HG03159 (cell line): ENCODE results near the gene ZMYM4.

Experiments used
- ATAC-seq: cut with Tn5 transposase; IDR thresholded peaks from one replicate; pipeline ENCODE4 v1.9.1; 2021; ENCODE audit warnings: mild to moderate bottlenecking, moderate library complexity; ENCODE audit not compliant: unreplicated experiment

The ZMYM4 gene

DNA sequence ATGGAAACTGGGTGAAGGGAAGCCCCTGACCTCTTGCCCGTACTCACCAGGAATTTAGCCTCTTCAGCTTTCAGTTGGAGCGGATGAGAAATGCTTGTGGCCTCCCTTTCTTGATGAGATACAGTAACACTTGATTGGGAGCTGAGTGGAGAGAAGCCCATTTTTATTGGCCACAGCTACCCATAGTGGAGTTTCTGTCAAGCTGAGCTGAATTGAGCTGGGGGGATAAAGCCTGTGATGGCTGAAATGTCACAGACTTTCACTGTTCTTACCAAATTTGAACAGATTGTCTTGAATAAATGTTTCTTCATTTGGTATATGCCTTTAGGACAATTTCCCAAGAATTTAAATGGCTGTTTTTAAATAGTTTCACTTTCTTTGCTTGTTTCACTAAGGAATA is 125.9 kb downstream of the ZMYM4 start:
- ATAC-seq = no peak

DNA sequence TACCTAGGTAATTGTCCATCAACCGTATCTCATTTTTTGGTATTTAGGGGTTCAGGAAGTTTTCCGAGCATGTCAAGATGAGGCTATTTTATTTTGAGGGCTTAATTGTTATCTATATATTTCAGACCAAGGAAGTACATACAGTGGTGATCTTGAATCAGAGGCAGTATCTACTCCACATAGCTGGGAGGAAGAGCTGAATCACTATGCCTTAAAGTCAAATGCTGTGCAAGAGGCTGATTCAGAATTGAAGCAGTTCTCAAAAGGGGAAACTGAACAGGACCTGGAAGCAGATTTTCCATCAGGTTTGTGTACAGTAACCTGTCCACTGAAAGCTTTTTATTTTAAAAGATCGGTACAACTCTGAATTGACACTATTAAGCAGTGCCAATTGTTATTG is 130.2 kb downstream of the ZMYM4 start:
- ATAC-seq = no peak

DNA sequence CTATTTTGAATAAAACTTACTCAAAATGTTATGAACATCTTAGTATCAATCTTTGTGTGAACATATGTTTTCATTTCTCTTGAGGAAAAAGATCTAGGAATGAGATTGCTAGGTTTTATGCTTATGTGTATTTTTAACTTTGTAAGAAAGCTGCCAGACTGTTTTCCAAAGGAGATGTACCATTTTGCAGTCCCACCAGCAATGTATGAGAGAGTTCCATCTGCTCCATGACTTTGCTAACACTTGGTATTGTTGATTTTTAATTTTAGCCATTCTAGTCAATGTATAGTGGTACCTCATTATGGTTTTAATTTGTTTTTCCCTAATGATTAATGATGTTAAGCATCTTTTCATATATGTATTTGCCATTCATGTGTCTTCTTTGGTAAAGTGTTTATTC is 132.5 kb downstream of the ZMYM4 start:
- no peak for ATAC-seq

DNA sequence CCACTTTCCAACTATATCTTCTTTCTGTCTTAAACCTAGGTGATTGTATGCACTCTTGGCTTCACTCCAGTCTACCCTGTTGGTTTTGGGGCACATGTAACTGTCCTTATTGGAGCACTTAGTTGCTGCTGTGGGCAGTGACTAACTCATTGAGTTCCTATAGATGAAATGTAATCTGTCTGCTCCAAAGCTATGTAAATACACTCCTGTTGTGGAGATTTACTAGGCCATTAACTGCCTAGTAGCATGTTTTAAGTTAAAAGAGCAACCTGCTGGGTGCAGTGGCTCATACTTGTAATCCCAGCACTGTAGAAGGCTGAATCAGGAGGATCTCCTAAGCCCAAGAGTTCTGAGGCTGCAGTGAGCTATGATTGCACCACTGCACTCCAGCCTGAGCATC is 137.6 kb downstream of the ZMYM4 start:
- ATAC-seq = no peak

DNA sequence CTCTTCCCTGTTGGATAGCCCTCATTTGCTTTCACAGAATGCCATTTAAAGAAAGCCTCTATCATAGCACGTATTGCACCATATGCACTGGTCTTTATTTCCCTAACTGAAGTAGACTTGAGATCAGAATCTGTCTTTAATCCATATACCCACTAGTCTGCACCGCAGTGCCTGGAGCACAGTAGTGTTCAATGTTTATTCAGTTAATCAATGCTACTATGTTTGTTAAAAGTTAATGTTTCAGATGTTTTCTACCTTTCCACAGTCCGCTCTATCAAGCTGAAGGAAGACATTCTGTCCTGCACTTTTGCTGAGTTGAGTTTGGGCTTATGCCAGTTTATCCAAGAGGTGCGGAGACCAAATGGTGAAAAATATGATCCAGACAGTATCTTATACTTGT is 139.2 kb downstream of the ZMYM4 start:
- no peak for ATAC-seq

DNA sequence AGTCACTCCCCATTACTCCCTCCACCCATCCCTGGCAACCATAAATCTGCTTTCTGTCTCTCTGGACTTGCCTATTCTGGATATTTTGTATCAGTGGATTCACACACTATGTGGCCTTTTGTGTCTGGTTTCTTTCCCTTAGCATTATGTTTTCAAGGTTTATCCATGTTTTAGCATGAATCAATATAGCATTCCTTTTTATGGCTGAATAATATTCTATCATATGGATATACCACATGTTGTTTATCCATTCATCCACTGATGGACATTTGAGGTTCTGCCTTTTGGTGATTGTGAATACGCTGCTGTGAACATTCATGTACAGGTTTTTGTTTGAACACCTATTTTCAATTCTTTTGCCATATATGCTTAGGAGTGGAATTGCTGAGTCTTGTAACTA is 140.4 kb downstream of the ZMYM4 start:
- no peak for ATAC-seq

DNA sequence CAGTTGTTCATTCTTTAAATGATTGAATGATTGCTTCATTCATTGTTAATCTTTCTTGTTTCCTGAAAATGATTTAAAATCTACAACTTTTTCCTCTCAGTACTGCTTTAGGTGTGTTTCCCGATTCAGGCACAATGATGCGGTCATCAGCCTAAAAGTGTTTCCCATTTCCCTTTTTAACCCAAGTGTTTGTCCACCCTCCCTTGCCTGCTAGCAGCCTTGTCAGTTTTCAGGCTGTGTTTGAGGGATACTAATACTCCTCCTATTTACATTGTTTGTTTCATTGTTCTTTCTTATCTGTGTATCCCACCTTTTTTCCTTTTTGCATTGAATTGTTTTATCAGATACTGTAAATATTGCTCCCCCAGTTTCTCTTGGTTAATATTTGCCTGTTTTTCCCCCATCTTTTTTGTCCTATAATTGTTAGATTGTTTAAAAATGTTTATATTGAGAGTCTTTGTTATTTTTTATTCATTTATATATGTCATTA is 157.6 kb downstream of the ZMYM4 start:
- no peak for ATAC-seq

DNA sequence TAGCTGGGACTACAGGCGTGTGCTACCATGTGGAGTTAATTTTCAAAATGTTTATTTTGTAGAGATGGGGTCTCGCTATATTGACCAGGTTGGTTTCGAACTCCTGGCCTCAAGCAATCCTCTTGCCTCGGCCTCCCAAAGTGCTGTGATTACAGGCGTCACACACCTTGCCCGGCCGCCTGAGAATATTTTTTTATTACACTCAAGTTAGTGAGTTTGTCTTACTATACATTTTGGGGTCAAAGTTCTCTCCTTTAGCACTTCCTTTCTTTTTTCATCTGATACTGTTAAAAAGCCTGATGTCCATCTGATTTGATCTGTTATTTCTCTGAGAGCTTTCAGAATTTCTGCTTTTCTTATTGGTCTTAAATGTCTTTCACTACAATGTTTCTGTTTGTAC is 159.9 kb downstream of the ZMYM4 start:
- ATAC-seq = no peak

DNA sequence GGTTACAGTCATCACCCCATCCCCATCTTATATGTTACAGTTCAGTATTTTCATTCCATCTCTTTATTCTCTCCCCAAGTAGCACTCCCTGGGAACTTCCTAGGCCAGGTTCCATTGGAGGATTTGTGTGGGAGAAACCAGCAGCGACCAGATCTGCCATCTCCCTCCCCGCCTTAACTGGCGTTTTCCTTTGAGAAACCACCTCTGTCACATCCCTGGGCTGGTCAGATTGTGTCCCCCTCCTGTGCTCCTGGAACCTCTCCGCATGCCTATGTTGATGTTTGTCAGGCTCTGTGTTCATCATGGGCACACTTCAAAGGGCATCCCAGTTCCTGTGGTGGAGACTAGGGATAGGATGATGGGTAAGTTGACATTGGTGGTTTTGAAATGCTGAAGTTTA is 162.3 kb downstream of the ZMYM4 start:
- ATAC-seq = no peak

DNA sequence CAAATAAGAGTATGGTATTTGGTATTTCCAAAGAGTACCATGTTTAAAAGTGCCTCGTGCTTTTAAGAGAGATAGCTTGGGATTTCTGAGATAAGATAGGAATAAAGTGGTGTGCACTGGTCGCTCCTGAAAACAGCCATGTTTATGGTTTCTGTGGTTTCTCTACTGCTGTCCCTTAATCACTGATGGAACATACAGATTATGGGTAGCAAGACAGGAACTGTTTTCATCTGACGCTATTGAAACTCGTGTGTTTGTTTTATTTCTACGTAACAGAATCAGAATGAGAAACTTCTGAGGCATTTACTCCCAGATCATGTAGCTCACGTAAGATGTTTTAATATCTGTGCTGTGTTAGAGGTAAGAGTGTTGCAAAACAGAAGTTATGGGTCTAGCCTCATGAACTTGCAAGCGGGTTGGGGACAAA is 162.7 kb downstream of the ZMYM4 start:
- ATAC-seq = no peak

DNA sequence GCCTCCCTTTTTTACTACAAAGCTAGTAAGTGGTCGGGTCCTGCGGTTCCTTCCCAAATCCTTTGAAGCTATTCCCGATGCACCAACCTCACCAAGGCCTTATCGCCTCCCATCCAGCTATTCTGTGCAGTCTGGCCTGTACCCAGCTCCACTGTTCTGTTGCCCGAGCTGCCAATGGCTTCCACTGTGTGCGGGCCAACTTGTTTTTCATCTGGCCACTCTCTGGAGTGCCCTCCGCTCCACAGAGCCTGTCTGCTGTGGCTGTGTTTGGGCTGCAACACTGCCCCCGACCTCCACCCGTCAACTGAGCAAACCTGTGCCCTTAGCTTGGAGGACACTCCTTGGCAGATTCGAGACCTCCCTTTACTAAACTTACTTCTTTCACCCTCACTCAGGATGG is 163.7 kb downstream of the ZMYM4 start:
- no peak for ATAC-seq

DNA sequence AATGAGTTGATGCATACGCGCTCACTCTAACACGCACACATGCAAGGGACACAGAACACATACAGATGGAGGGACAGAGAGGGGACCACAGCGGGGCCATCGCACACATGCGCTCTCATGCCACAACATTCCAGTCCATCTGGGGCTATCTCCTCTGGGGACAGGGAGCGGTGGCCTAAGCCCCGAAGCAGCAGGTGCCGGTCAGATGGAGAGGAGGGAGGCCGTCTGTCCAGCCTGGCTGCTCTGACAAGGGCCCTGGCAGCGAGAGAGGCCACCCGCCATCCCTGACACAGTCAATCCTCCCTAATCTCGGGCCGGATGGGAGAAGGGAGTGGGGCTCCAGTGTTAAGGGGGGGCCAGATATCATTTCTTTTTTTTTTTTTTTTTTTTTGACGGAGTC is 165.2 kb downstream of the ZMYM4 start:
- ATAC-seq = no peak

DNA sequence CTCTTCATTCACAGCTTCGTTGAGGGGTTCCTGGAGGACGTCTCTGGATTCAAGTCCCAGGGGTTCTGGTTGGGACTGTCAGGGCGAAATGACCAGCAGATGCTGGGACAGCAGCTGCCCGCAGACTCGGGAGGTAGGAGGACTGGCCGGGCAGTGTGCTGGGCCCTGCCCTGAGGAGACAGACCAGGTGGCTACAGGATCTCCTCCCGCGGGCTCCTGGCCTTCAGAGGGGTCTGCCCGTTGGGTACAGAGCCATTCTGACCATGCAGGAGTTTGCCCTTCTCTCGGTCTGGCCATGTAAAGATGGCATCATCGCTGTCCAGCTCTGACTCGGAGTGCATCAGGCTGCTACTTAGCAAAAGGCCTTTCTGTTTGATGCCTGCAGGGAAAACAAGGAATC is 166.2 kb downstream of the ZMYM4 start:
- no peak for ATAC-seq

DNA sequence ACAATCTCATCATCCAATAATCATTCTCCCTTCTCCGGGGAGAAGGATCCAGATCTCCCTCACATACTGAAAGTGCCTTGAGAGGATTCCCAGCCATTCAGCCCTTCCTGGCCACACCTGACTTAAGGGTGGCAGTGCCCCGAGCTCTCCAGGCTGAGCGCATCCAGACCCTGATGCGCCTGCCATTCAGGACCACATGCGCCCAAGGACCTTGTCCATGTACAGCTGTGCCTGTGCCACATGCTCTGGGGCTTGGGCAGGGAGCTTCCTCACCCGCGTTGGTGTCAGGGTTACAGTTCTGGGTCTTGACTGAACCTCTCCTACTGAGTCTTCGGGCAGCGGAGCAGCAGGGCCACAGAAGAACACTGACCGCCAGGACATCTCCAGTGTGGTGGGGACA is 167.6 kb downstream of the ZMYM4 start:
- no peak for ATAC-seq

DNA sequence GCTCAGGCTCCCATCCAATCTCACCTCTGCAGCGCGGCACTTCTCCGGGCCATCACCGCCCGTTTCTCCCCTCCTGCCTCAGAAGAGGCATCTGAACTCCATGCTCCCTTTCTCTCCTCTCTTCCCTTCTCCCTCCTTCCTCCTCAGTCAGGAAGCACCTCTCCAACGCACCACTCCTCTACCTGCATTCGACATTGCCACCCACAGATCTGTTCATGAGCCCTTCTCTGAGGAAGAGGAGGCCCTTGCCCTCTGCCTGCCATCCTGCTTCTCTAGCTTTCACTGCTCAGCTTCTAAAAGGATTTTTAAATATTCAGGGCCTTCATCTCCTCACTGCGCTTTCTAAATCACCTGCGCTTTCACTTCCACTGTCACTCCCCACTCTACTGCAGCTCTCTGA is 168.7 kb downstream of the ZMYM4 start:
- ATAC-seq = no peak

DNA sequence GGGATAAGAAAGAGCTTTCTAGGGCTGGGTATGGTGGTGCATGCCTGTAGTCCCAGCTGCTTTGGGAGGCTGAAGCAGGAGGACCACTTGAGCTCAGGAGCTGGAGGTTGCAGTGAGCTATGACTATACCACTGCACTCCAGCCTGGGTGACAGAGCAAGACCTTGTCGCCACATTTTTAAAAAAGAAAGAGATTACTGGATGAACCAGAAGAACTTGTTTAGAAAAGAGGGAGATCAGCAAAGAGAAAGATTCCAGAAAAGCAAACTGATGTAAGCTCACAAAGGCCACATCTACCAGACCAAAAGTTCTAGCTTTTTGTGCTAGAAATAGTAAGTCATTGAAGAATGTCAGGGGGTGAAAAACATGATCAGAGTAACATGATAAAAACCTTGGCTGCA is 171.1 kb downstream of the ZMYM4 start:
- ATAC-seq = no peak

DNA sequence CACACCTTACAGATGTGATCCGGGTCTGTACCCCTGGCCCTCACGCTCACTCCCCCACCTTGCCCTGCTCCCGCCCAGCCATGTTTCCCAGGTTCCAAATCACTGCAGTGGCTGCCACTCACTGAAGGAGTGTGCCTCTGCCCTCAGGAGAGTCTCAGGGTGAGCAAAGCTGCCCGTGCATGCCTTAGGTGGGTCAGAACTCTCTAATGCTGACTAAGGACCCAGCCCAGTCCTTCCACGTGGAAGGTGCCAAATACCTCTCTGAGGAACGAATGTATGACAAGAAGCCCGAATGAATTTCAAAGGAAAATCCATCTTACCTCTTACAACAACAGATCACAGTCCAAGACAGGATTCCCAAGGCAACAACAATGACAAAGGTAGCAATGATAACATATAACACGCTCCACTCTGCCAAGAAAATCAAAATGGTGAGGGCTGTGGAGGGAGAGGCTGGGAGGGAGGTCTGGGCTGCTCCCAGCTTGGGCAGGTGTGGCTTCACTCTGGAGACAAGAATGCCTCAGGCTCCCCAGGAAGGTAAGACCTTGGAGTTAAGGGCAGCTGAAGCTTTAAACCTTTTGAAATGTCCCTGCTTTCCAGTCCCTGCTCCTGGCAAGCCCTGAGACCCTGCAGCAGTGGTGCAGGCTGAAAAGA is 173.5 kb downstream of the ZMYM4 start:
- no peak for ATAC-seq

DNA sequence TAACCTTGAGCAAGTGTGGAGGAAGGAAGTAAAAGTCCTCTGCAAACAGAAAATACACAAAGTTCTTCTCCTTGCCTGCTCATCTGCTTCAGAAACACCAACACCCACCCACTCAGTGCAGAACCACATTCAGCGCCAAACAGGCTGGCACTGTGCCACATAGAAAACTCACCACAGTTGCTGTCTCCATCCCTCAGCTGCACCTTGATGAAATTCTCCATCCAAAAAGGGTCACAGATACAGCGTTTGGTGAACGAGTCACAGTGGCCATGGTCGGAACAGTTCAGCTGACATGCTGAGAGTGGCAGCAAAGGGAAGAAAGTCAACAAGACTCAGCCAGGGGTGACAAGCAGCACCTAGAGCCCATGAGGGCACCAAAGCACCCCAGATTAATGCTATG is 174.2 kb downstream of the ZMYM4 start:
- ATAC-seq = no peak

DNA sequence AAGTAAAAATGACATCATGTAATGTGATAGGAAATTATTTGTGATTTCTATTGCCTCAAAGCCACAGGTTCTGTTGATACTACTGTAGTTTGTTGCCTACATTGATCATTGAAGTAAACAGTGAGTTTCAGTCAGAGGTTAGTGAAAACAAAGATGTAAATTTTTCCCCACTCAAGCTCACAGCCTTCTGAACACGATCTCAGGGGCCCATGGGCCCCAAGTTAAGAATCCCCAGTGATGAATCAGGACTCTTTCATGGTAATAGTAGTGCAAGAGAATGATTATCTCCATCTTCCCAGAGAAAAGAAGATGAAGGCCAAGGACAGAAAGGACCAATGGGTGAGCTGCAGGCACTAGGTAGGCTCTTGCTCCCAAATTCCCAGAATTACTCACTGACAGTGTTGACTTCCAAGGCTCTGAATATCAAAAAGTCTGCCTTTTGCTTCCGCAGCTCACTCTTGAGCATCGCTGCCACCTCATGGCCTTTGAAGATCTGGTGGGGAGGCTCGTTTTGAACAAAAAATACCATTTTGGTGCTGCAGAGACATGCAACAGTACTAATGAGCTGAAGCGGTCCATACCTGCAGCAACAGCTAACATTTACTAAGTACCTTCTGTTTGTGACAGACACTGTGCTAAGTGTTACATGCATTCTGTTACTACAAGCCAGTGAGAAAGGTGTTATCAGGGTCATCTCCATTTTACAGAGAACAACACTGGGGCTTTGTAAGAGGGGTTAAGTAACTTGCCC is 175.4 kb downstream of the ZMYM4 start:
- no peak for ATAC-seq

DNA sequence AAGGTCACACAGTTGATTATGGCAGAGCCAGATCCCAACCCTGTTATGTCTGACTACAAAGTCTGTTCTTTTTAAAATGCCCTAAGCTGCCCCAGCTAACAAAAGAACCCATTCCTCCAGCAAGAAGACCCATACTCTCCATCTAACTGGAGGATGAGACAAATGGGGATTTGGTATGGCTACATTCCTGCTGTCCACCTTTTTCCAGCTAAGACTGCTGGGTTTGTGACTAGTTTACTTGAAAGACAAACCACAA is 175.9 kb downstream of the ZMYM4 start:
- ATAC-seq = no peak

DNA sequence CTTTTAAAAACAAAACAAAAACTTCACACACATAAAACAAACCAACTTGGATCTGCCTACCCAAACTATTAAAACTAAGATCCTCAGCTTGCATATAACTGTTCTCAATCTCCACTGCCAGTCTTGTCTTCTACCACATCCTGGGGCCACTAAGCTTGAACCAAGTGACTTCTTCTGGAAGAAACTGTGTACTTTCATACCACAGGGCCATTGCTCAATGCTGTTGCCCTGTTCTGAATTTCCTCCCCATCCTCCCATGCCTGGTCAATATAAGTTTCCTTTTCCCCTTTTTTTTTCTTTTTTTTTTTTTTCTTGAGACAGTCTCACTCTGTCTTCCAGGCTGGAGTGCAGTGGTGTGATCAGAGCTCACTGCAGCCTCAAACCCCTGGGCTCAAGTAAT is 178.8 kb downstream of the ZMYM4 start:
- ATAC-seq = no peak

DNA sequence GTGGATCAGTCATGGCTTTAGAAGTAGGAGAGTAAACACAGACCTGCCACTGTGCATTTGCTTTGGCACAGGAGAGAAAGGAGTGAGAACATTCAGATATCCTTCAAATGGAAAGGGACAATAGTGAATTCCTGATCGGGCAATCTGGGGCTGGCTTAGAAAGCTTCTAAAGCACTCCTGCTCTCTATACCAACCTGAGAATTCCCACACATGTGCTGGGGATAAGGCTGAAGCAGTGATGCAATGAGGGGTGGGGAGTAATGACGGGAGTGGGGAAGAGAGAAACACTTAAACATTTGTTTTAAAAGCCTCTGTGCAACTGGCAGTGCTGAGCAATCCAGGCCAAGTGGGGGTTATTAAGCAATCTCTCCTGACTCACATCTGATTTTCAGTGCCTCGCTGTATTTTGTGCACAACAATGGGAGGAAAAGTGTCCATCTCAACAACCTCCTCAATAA is 179.9 kb downstream of the ZMYM4 start:
- no peak for ATAC-seq
